ENCODE measurements around the gene RABGAP1L.
"Not testable (repeated sequence)": the region's sequence is repeated elsewhere in the genome, so short reads cannot be mapped to it uniquely, and the experiment has no call there.

- TF ChIP-seq CTCF, POLR2A (IDR thresholded peaks at IDR 0.05): not testable (repeated sequence)
Measured at GRCh38 chr1:174848593-174849560, 689.6 kb downstream of the RABGAP1L start.

All from body of pancreas (tissue), 4 donors.